Natural killer cell treated with Interleukin-12 subunit alpha and Interleukin-12 subunit beta and Interleukin-15 and Interleukin-18, amount 100 ng/mL, for 72 hours (primary cell): ENCODE measurements around the gene STAMBPL1. TPM values are rescaled to one million over a fixed set of nuclear protein-coding genes. Genes with fewer than 3 reads are reported as not detected.
"Not testable (repeated sequence)": the region's sequence is repeated elsewhere in the genome, so short reads cannot be mapped to it uniquely, and the experiment has no call there.

Source experiments
- ATAC-seq, 2 donors: fragments of 150-1000 bp; cut with Tn5 transposase in 1 of 2; sonication (Bioruptor Pico), chemical (Tn5 transposase) in 1 of 2; 2 replicates each; pipeline ENCODE4 v1.10.0; 2021
- DNase-seq: peaks from one replicate; pipeline ENCODE4 v3.0.0; 2022; ENCODE audit warnings: low spot score
- H3K27ac Mint-ChIP-seq, 2 donors: 1 replicate in 1 of 2; 2 replicates in 1 of 2; pipeline ENCODE4 v1.8.0; 2022; ENCODE audit warnings: mixed read lengths in 2 of 2, mild to moderate bottlenecking in 1 of 2, moderate library complexity in 1 of 2
- H3K27me3 Mint-ChIP-seq, 2 donors: 1 replicate in 1 of 2; 2 replicates in 1 of 2; pipeline ENCODE4 v1.8.0; 2022; ENCODE audit warnings: mixed read lengths in 2 of 2
- H3K36me3 Mint-ChIP-seq: one replicate; pipeline ENCODE4 v1.8.0; 2022; ENCODE audit warnings: mixed read lengths
- H3K4me1 Mint-ChIP-seq, 2 donors: 1 replicate in 1 of 2; 2 replicates in 1 of 2; pipeline ENCODE4 v1.8.0; 2022; ENCODE audit warnings: low read depth in 2 of 2, mixed read lengths in 2 of 2, mild to moderate bottlenecking in 1 of 2
- H3K4me3 Mint-ChIP-seq: one replicate; pipeline ENCODE4 v1.8.0; 2022; ENCODE audit warnings: mixed read lengths
- H3K9me3 Mint-ChIP-seq: 2 replicates; pipeline ENCODE4 v1.8.0; 2022; ENCODE audit warnings: mixed read lengths
- total RNA-seq, 2 donors: library from RNA; stranded (reverse); gene quantifications; one replicate each; pipeline ENCODE4 v1.2.3, GENCODE V29; 2022

STAMBPL1 gene
- total RNA-seq, 2 donors from 2014 or later = 21.0 to 37.6 TPM

DNA sequence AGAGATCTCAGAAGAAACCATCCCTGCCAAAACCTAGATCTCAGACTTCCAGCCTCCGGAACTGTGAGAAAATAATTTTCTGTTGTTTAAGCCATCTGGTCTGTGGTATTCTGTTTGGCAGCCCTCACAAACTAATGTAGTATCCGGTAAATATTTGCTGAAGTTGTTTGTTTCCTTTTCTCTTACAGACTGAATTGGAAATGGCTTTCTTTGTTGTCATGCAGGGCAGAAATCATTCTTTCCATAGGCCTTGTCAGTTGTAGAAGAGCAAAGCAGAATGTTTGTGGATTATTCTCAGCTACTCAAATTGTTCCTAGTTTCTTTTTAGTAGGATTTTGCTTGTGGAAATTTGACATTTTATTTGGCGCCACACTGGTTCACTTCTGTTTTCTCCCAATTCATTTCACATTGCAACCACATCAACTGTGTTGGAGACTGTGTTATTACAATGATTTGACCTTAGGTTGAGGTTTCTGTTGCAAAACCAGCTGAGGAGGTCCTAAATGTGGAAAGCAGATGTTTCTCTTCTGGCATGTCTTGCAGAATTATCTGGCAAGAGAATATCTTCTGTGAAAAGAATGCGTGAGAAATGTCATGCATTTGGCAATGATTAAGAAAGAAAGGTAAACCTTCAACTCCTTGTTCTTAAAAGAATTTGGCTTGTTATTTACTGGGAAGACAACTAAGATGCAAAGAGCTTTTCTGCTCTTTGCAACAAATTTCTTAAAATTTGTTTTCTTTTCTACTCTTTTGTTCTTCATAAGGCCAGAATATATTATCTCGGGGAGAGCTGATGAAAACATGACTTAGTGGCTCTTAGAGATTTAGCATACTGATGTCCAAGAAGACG lies 46.7 kb downstream of the STAMBPL1 start:
- no peaks in the 10 kb centered on the region for H3K27me3 Mint-ChIP-seq
- ATAC-seq (no peak), DNase-seq (no peak)
- H3K27ac Mint-ChIP-seq = no peak overlapping the region
- no peak overlapping the region for H3K4me3 Mint-ChIP-seq
- H3K9me3 Mint-ChIP-seq = no peaks in the 10 kb centered on the region
- no peaks in the 10 kb centered on the region for H3K4me1 Mint-ChIP-seq
- H3K36me3 Mint-ChIP-seq = peaks cover 9% of the 10 kb centered on the region

GRCh38 chr10:88927416-88927690 lies 47.3 kb downstream of the STAMBPL1 start:
- no peak overlapping the region for H3K4me3 Mint-ChIP-seq
- no peaks in the 10 kb centered on the region for H3K9me3 Mint-ChIP-seq
- no peaks in the 10 kb centered on the region for H3K27me3 Mint-ChIP-seq
- H3K36me3 Mint-ChIP-seq = peaks cover 9% of the 10 kb centered on the region
- no peak for DNase-seq
- ATAC-seq = no peak
- H3K4me1 Mint-ChIP-seq = peaks cover 0 to under 1% of the 10 kb centered on the region in 2 donors
- H3K27ac Mint-ChIP-seq = no peak overlapping the region

DNA sequence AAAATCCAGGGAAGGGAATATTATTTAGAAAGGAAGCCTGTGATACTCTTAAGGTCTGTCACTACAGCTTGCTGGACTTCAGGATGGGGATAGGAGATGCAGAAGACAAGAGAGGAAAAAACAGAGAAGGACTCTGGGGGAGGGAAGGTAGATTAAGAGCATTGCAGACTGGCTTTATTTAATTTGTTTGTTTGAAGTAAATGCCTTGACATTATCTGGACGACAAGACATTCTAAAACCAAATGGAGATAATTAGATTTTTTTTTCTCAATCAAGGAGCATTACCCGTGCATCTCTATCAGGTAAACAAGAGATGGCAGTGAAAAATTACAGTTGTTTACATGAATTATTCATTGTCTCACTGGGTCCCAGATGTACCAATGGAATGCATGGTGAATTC lies 48.2 kb downstream of the STAMBPL1 start:
- H3K36me3 Mint-ChIP-seq = peaks cover 9% of the 10 kb centered on the region
- H3K27ac Mint-ChIP-seq = no peak overlapping the region
- H3K4me1 Mint-ChIP-seq = peaks cover 0 to 5% of the 10 kb centered on the region in 2 donors
- no peak overlapping the region for H3K4me3 Mint-ChIP-seq
- ATAC-seq (no peak), DNase-seq (no peak)
- H3K27me3 Mint-ChIP-seq = no peaks in the 10 kb centered on the region
- H3K9me3 Mint-ChIP-seq = no peaks in the 10 kb centered on the region

DNA sequence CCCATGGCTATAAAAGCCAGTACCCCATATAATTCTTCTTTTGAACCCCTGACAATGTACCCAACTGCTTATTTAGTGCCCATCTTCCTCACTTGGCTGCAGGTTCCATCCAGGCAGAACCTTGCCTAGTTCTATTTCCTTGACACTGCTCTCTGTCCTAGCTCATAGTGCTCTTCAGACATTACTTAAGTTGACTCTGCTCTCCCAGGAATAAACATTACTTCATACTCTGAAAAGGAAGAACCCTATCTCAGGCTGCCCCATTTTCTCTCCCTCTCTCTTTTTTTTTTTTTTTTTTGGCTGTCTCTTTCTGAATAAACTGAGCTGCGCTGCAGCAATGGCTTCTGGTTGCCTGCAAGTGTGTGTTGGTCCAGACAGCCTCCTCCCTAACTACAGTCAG lies 51.5 kb downstream of the STAMBPL1 start:
- Mint-ChIP-seq H3K4me3 (no peak overlapping the region), H3K27me3 (no peaks in the 10 kb centered on the region), H3K9me3 (no peaks in the 10 kb centered on the region), H3K27ac (no peak overlapping the region), H3K36me3 (no peaks in the 10 kb centered on the region), H3K4me1 (peaks cover 12 to 15% of the 10 kb centered on the region in 2 donors)
- DNase-seq (no peak), ATAC-seq (no peak)

GRCh38 chr10:88932029-88932428 lies 52.0 kb downstream of the STAMBPL1 start:
- Mint-ChIP-seq H3K27ac (peak overlapping the region in 1 of 2 donors; percentile 21), H3K4me1 (peaks cover 12 to 18% of the 10 kb centered on the region in 2 donors)
- not testable (repeated sequence) for H3K9me3 Mint-ChIP-seq, ATAC-seq, H3K36me3 Mint-ChIP-seq, DNase-seq, H3K4me3 Mint-ChIP-seq, H3K27me3 Mint-ChIP-seq

- Mint-ChIP-seq H3K27me3 (no peaks in the 10 kb centered on the region), H3K9me3 (no peaks in the 10 kb centered on the region), H3K36me3 (no peaks in the 10 kb centered on the region), H3K4me1 (peaks cover 12 to 18% of the 10 kb centered on the region in 2 donors), H3K4me3 (no peak overlapping the region), H3K27ac (peak overlapping the region in 1 of 2 donors; percentile 21)
- ATAC-seq = peak; percentile 65 to 67
- DNase-seq = no peak
Observed at GRCh38 chr10:88932539-88933256, 52.7 kb downstream of the STAMBPL1 start.

- Mint-ChIP-seq H3K4me1 (peaks cover 12 to 18% of the 10 kb centered on the region in 2 donors), H3K4me3 (no peak overlapping the region), H3K27me3 (no peaks in the 10 kb centered on the region), H3K9me3 (no peaks in the 10 kb centered on the region), H3K36me3 (no peaks in the 10 kb centered on the region), H3K27ac (no peak overlapping the region)
- ATAC-seq (no peak), DNase-seq (no peak)
Observed at GRCh38 chr10:88933564-88933963, 53.5 kb downstream of the STAMBPL1 start.

DNA sequence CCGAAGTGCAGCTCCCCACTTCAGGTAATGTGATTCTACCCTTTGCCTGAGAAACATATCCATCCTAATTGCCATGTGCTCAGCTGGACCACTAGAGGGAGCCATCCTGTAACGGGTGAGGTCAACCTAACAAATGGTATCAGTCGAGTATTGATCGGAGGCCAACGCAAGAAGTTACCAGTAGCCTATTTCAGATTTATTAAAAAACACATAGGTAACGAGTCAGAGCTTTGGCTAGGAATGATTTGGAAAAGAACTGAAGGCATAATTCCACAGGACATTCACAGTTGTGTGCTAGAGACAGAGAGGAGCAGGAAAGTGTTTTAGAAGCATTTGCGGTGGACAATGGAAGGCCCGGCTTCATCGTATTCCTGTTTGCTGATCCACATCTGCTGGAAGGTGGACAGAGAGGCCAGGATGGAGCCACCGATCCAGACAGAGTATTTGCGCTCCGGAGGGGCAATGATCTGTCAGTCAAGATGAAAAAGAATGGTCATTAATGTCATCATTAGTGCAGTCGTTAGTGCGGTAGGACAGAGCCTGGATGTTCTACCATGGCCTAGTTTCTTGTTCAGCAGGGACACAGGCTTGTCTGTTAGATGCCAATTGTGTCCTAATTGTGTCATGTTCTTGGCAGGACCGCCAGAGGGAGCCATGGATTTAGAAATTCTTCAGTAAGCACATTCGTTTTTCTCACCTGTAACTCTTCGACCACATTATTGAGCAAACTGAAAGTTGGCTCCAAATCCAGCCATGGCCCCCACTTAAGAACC lies 55.0 kb downstream of the STAMBPL1 start:
- Mint-ChIP-seq H3K4me1 (peaks cover 12 to 18% of the 10 kb centered on the region in 2 donors), H3K9me3 (no peaks in the 10 kb centered on the region), H3K4me3 (peak overlapping the region; percentile 50), H3K27ac (peak overlapping the region; percentile 7 to 64), H3K36me3 (no peaks in the 10 kb centered on the region), H3K27me3 (no peaks in the 10 kb centered on the region)
- peak; percentile 79 for DNase-seq
- peak; percentile 70 to 78 for ATAC-seq

DNA sequence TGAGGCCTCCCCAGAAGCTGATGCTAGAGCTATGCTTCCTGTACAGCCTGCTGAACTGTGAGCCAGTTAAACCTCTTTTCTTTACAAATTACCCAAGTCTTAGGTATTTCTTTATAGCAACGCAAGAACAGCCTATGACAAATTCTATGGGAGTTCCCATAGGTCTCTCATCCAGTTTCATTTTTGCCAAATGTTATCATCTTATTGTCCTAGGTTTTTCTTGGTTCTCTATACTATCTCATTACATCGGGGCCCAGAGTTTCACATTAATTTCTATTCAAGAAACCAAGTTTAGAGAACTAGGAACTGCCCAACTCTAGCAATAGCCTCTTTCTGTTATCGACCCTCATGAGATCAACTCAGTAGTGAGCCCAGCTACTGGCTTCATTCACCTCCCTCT lies 56.6 kb downstream of the STAMBPL1 start:
- Mint-ChIP-seq H3K36me3 (no peaks in the 10 kb centered on the region), H3K9me3 (no peaks in the 10 kb centered on the region), H3K27ac (no peak overlapping the region), H3K27me3 (no peaks in the 10 kb centered on the region), H3K4me1 (peaks cover 12 to 18% of the 10 kb centered on the region in 2 donors), H3K4me3 (no peak overlapping the region)
- no peak for DNase-seq
- ATAC-seq = no peak

DNA sequence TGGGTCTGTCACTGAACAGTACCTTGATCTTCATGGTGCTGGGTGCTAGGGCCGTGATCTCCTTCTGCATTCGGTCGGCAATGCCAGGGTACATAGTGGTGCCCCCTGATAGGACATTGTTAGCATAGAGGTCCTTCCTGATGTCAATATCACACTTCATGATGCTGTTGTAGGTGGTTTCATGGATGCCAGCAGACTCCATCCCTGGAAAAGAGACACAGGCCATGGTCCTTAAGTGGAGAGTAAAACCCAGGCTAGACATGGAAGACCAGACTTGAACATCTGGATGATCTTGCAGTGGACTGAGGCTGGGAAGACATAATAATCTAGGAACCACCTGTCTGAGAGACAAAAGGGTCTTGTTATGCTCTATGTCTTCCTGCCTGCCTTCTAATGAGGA lies 58.0 kb downstream of the STAMBPL1 start:
- no peak for ATAC-seq
- Mint-ChIP-seq H3K36me3 (no peaks in the 10 kb centered on the region), H3K4me1 (peaks cover 12 to 13% of the 10 kb centered on the region in 2 donors), H3K4me3 (no peak overlapping the region), H3K27me3 (no peaks in the 10 kb centered on the region), H3K9me3 (no peaks in the 10 kb centered on the region), H3K27ac (no peak overlapping the region)
- DNase-seq = no peak

- H3K9me3 Mint-ChIP-seq = no peaks in the 10 kb centered on the region
- H3K27me3 Mint-ChIP-seq = no peaks in the 10 kb centered on the region
- no peak for ATAC-seq
- H3K4me1 Mint-ChIP-seq = peaks cover 12 to 13% of the 10 kb centered on the region in 2 donors
- no peaks in the 10 kb centered on the region for H3K36me3 Mint-ChIP-seq
- no peak for DNase-seq
- H3K4me3 Mint-ChIP-seq = no peak overlapping the region
- no peak overlapping the region for H3K27ac Mint-ChIP-seq
Observed at GRCh38 chr10:88938938-88939337, 58.9 kb downstream of the STAMBPL1 start.

DNA sequence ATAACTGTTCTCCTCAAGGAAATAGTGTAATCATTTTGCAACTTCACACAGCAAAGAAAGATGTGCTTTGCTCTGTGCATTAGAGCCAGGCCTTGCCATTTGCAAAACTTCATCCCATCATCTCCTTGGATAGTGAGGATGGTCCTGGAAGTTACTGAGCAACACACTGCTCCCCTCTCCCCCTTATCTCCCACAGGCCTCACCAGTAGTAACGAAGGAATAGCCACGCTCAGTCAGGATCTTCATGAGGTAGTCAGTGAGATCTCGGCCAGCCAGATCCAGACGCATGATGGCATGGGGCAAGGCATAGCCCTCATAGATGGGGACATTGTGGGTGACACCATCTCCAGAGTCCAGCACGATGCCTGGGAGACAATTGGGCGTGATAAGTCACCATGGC lies 61.0 kb downstream of the STAMBPL1 start:
- H3K4me3 Mint-ChIP-seq = no peak overlapping the region
- H3K4me1 Mint-ChIP-seq = peaks cover 0 to 3% of the 10 kb centered on the region in 2 donors
- H3K27me3 Mint-ChIP-seq = no peaks in the 10 kb centered on the region
- H3K27ac Mint-ChIP-seq = no peak overlapping the region
- no peaks in the 10 kb centered on the region for H3K9me3 Mint-ChIP-seq
- DNase-seq (no peak), ATAC-seq (no peak)
- H3K36me3 Mint-ChIP-seq = no peaks in the 10 kb centered on the region

- H3K9me3 Mint-ChIP-seq = no peaks in the 10 kb centered on the region
- H3K27me3 Mint-ChIP-seq = no peaks in the 10 kb centered on the region
Observed at GRCh38 chr10:88943778-88944177, 63.7 kb downstream of the STAMBPL1 start.

DNA sequence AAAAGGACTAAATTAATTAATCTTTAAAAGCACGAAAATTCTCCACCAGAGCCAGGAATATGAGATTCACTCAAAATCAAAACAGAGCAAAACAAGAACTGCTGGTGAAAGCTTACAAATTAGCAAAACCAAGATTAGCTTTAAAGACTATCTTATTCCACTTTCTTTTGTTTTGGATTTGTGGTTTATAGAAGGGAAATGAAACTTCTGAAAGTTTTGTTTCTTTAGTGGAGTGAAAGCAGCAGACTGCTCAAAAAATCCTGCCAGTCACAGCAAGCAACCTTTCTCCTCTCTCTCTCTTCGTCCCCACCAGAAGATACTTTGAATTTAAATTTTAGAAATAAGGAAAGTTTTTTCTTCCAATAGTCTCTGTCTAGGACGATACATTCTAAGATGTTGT lies 64.8 kb downstream of the STAMBPL1 start:
- no peak for ATAC-seq
- no peak overlapping the region for H3K27ac Mint-ChIP-seq
- peaks cover 0 to 3% of the 10 kb centered on the region in 2 donors for H3K4me1 Mint-ChIP-seq
- H3K27me3 Mint-ChIP-seq = no peaks in the 10 kb centered on the region
- H3K4me3 Mint-ChIP-seq = no peak overlapping the region
- no peak for DNase-seq
- no peaks in the 10 kb centered on the region for H3K9me3 Mint-ChIP-seq
- no peaks in the 10 kb centered on the region for H3K36me3 Mint-ChIP-seq

More at GRCh38 chr10:88943778-88944177, 63.7 kb downstream of the STAMBPL1 start:
- ATAC-seq (no peak), DNase-seq (no peak)
- Mint-ChIP-seq H3K4me1 (peaks cover 0 to 3% of the 10 kb centered on the region in 2 donors), H3K4me3 (no peak overlapping the region), H3K27ac (no peak overlapping the region), H3K36me3 (no peaks in the 10 kb centered on the region)
